Stimulated activated CD8-positive, alpha-beta memory T cell treated with anti-CD3 and anti-CD28 coated beads, Interleukin-2, amount 100 ng/mL, for 48 hours (primary cell): ENCODE results near the gene PLAAT5.
"Not testable (repeated sequence)": the region's sequence is repeated elsewhere in the genome, so short reads cannot be mapped to it uniquely, and the experiment has no call there.

Experiments used
- DNase-seq, 2 donors: peaks; one replicate each; pipeline ENCODE4 v3.0.0-alpha.2; 2020; ENCODE audit warnings: low read depth in 2 of 2

PLAAT5 gene

DNA sequence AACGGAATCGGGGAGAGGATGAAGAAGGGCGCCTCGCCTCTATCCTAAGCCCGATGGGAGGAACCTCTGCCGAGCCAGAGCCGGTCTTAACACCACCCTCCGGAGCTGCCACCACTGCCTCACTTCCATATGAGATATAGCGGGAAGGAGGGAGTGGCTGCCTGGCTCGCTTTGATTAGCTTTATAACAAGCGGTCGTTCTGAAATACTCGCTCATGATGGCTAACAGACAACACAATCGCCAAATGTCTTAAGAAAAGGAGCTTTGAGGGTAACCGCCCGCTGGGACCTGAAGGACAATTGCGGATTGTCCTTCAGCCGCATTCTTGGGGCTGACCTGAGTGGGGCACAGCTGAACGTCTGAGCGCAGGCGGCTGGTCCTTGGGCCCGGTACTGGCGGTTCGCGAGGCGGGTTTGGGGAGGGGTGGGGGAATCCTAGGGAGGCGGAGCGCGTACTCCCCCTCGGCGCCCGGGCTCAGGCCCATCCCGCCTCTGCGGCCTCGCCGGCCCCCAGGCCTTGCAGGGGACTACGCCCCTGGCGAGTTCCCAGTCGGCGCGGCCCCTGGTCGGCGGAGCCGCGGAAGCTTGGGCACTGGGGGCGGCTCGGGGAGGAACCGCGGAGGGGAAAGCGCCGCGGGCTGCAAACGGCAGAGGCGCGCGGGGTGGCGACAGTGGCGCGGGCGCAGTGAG is at the start of gene PLAAT5:
Gene PLAAT5 (minus strand): TSS at position 617 of the 689 bp plus-strand sequence. CDS start 133 bp downstream, at position 484.
- DNase-seq, result peak in 1 of 2 donors; percentile 21

- DNase-seq, result no peak
These were observed 46.5 kb upstream of the PLAAT5 start for GRCh38 chr11:63537293-63538101.

GRCh38 chr11:63536669-63537292 is 45.8 kb upstream of the PLAAT5 start, which contains the start of gene PLAAT4:
Gene PLAAT4, plus strand, starts transcription at chr11:63536808. Its CDS starts 61 bp downstream, at chr11:63536869.
- DNase-seq, result no peak

DNA sequence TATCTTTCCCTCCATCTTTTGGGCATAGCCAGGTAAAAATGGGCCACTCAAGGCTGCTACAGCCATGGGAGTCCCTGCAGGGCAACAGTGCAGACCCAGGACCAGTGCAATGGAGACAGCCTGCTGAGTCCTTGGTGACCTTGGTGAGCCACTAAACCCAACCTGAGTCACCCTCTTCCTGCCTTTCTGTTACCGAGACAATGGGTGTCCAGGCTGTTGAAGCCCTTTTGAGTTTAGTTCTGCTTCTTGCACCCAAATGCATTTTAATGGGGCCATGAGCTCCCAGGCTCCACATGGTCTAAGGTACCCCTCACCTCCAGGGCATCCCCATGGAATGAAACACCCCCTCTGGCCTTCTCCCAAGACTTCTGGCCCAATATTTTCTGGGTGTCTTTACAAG is 44.8 kb upstream of the PLAAT5 start:
- DNase-seq, result no peak

- no peak for DNase-seq
These were observed 44.0 kb upstream of the PLAAT5 start for GRCh38 chr11:63534895-63535461.

DNA sequence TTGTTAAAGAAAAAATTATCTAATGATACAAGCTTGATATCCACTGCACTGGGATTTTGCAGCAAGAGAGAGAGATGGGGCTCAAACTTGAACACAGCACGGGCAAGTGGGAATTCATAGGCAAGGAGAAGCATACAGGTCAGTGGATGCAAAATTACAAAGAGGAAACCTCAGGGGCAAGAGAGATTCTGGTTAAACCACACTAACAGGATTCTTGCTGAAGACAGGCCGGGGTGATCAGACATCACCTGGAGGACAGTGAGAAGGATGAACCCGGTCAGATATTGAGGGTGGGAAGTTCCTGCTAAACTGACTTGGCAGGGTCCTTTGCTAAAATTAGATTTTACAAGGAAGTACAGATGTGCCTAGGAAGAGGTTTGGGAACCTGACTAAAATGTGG is 43.1 kb upstream of the PLAAT5 start:
- DNase-seq, result no peak

DNA sequence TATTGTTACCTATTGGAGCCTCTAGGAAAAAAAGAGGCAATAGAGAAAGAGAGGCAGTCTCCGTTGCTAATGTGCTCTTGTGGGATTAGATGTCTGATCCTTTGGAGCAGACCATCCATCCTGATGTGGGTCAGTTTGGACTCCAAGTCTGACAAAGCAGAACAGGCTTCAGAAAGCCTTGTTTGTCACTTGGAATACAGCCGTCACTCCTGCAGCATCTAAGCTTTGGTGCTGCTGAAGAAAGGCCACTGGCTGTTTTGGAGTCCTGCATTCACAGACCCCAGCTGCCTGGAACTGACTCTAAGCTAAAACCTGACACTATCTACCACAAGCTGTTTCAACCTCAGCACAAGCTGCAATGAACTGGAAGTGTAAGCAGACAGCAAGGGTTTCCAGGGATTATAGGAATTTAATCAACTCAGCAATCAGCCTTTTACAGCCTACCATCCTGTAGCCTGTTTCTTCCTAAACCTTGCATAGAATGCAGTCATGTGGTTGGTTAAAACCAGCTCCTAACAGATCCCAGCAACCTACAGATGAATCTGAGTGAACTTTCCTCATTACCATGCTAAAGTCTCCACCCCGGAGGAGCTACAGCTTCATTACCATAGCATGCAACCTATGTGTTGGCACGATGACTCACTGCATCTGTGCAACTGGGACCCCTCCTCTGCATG is 42.0 kb upstream of the PLAAT5 start:
- DNase-seq, result no peak

DNA sequence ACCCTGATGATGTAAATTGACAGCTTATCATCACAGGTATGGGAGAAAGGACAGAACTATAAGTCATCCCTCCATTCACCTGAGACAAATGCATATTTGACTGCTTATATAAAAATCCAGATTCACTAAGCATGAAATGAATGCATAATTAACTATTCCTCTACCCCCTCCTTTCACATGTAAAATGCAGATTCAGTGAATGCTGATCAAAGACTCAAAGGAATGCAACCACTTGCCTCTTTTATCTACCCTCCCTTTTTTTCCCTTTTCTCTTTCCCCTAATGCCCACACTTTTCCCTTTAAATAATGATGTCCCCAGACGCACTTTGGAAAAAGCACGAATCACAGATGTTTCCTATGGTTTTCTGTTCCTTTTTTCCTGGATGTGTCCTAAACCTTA is 41.1 kb upstream of the PLAAT5 start:
- no peak for DNase-seq

DNA sequence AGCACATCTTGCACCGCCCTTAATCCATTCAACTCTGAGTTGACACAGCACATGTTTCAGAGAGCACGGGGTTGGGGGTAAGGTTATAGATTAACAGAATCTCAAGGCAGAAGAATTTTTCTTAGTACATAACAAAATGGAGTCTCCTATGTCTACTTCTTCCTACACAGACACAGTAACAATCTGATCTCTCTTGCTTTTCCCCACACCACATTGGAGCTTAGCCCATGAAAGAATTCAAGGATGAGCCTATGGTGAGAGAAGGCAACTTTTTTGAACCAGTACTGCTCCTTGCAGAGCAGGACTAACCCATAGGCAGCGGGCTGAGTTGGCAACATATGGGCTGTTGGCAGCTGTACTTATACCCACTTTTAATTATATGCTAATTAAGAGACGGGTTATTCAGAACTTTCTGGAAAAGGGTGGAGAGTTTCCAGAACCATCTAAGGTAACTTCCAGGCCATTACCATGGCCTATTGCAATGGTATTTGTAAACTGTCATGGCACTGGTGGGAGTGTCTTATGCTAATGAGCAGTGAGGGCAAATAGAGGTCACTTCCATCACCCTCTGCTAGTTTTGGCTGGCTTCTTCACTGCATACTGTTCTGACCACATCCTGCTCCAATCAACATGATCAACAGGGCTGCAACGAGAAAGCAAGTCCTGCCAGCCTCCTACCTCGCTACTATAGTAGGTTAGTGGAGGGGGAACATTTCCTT is 40.3 kb upstream of the PLAAT5 start:
- DNase-seq, result not testable (repeated sequence)

DNA sequence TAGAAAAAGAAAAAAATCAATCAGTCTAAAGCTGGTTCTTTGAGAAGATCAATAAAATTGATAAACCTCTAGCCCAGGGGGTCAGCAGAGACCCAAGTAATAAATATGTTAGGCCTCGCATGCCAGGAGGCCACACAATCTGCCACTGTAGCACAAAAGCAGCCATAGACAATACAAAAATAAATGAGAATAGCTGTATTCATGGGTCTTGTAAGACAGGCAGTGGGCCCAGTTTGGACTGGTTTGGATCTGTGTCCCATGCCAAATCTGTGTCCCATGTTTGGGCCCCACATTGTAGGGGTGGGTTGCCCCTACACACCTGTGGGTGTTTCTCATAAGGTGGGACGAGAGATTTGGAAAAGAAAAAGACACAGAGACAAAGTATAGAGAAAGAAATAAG is 39.1 kb upstream of the PLAAT5 start:
- DNase-seq, result no peak

GRCh38 chr11:63529373-63529772 is 38.4 kb upstream of the PLAAT5 start:
- not testable (repeated sequence) for DNase-seq

DNA sequence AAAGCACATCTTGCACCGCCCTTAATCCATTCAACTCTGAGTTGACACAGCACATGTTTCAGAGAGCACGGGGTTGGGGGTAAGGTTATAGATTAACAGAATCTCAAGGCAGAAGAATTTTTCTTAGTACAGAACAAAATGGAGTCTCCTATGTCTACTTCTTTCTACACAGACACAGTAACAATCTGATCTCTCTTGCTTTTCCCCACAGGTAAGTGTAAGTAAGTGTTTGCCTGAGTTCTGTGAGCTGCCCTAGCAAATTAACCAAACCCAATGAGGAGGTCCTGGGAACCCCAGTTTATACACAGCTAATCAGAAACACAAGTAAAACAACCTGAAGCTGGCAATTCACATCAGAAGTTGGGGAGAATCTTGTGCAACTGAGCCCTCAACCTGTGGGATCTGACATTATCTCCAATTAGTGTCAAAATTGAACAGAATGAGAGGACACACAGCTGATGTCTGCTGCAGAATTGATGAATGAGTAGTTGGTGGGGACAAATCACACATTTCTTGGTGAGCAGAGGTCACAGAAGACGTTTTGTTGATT is 37.8 kb upstream of the PLAAT5 start:
- DNase-seq, result not testable (repeated sequence)

DNA sequence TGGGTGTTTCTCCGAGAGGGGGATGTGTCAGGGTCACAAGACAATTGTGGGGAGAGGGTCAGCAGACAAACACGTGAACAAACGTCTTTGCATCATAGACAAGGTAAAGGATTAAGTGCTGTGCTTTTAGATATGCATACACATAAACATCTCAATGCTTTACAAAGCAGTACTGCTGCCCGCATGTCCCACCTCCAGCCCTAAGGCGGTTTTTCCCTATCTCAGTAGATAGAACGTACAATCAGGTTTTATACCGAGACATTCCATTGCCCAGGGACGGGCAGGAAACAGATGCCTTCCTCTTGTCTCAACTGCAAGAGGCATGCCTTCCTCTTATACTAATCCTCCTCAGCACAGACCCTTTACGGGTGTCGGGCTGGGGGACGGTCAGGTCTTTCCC is 37.2 kb upstream of the PLAAT5 start:
- DNase-seq, result not testable (repeated sequence)

- no peak for DNase-seq
These were observed 36.7 kb upstream of the PLAAT5 start for GRCh38 chr11:63527667-63528066.

DNA sequence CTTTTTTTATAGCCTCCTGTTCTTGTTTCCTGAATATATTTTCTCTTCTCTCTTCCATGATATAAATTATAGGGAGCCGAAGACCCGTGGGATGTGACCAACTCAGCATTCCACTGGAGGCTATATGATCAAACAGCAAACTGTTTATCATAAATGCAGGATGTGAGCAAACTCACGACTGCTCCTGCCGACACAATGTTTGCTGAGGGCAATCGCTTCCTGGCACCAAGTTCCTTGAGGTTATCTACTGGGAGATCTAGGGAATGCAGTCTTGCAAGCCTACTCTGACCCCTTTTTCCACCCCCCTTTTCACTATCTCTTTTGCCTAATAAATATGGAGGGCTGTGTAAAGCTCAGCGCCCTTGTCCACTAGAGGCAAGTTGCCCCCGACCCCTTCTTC is 32.2 kb upstream of the PLAAT5 start:
- no peak for DNase-seq

- no peak for DNase-seq
These were observed 30.9 kb upstream of the PLAAT5 start for GRCh38 chr11:63521896-63522295.

DNA sequence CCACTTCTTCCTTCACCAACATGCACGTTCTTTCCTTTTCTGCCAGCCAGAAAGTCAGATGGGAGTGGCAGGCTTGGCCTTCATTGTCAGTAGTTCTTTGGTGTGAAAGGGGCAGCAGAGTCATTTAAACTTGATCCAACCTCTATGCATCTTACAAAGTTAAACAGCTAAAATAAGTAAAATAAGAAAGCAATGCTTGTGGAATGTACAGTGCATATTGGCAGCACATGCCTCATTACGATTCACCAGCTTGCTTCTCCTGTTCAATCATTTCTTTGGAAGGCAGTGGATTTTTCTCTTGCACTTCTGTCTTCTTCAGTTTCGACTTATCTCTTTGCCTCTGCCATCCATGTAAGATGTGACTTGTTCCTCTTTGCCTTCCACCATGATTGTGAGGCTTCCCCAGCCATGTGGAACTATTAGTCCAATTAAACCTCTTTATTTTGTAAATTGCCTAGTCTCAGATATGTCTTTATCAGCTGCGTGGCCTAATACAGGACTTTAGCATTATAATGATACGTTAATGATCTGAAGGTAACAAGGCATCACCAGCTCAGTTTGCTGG is 29.7 kb upstream of the PLAAT5 start:
- no peak for DNase-seq

GRCh38 chr11:63518548-63518947 is 27.6 kb upstream of the PLAAT5 start:
- no peak for DNase-seq

GRCh38 chr11:63517156-63517555 is 26.2 kb upstream of the PLAAT5 start:
- DNase-seq, result no peak

GRCh38 chr11:63516109-63516508 is 25.1 kb upstream of the PLAAT5 start:
- no peak for DNase-seq
